Activated CD4-positive, alpha-beta T cell treated with anti-CD3 and anti-CD28 coated beads, Interleukin-2, amount 10 ng/mL, durations not matched to agents 24 days and 14 days (primary cell): ENCODE data around the gene PPP2R5D. TPM values are rescaled to one million over a fixed set of nuclear protein-coding genes. Genes with fewer than 3 reads are reported as not detected.
"Not testable (repeated sequence)": the region's sequence is repeated elsewhere in the genome, so short reads cannot be mapped to it uniquely, and the experiment has no call there.

ENCODE experiments used
- DNase-seq: peaks from one replicate; pipeline ENCODE4 v3.0.0; 2022
- H3K27ac Mint-ChIP-seq: one replicate; pipeline ENCODE4 v1.8.0; 2022; ENCODE audit warnings: mild to moderate bottlenecking, mixed read lengths
- H3K27me3 Mint-ChIP-seq: one replicate; pipeline ENCODE4 v1.8.0; 2022; ENCODE audit warnings: mixed read lengths
- H3K36me3 Mint-ChIP-seq: one replicate; pipeline ENCODE4 v1.8.0; 2022; ENCODE audit warnings: low read depth, mild to moderate bottlenecking, mixed read lengths
- H3K4me1 Mint-ChIP-seq: one replicate; pipeline ENCODE4 v1.8.0; 2021; ENCODE audit warnings: mixed read lengths
- H3K4me3 Mint-ChIP-seq: one replicate; pipeline ENCODE4 v1.8.0; 2022; ENCODE audit warnings: mild to moderate bottlenecking, moderate library complexity, mixed read lengths
- H3K9me3 Mint-ChIP-seq: one replicate; pipeline ENCODE4 v1.8.0; 2021; ENCODE audit warnings: mixed read lengths
- intact Hi-C: fragments of 100-400 bp; cut with micrococcal nuclease; formaldehyde crosslinking; loops from one replicate; pipeline ENCODE4 v1.15.1; 2023
- total RNA-seq: library from RNA; stranded (reverse); gene quantifications from 2 replicates; pipeline ENCODE4 v1.2.3, GENCODE V29; 2022

The PPP2R5D gene
- total RNA-seq, 1 donor from 2014 or later: 54.6 TPM

GRCh38 chr6:43036712-43037111, 52.3 kb downstream of the PPP2R5D start:
- Mint-ChIP-seq H3K4me1 (peaks cover 7% of the 10 kb centered on the region), H3K36me3 (peaks cover 50% of the 10 kb centered on the region), H3K9me3 (no peaks in the 10 kb centered on the region), H3K27ac (no peak overlapping the region), H3K27me3 (no peaks in the 10 kb centered on the region), H3K4me3 (no peak overlapping the region)
- DNase-seq: no peak
- intact Hi-C loops: no loop called here

GRCh38 chr6:43037197-43037596, 52.8 kb downstream of the PPP2R5D start:
- Mint-ChIP-seq H3K9me3 (no peaks in the 10 kb centered on the region), H3K27ac (no peak overlapping the region)

GRCh38 chr6:43037706-43038105, 53.3 kb downstream of the PPP2R5D start:
- no peaks in the 10 kb centered on the region for H3K27me3 Mint-ChIP-seq
- no peak overlapping the region for H3K27ac Mint-ChIP-seq
- peaks cover 7% of the 10 kb centered on the region for H3K4me1 Mint-ChIP-seq
- no peak overlapping the region for H3K4me3 Mint-ChIP-seq
- peaks cover 50% of the 10 kb centered on the region for H3K36me3 Mint-ChIP-seq
- no peak for DNase-seq
- H3K9me3 Mint-ChIP-seq: no peaks in the 10 kb centered on the region
- intact Hi-C loops: no loop called here

More at GRCh38 chr6:43037197-43037596, 52.8 kb downstream of the PPP2R5D start:
- intact Hi-C loops: no loop called here
- H3K27me3 Mint-ChIP-seq: no peaks in the 10 kb centered on the region
- H3K4me1 Mint-ChIP-seq: peaks cover 7% of the 10 kb centered on the region
- H3K4me3 Mint-ChIP-seq: no peak overlapping the region
- peaks cover 49% of the 10 kb centered on the region for H3K36me3 Mint-ChIP-seq
- DNase-seq: no peak

- intact Hi-C loops: no loop called here
- no peak overlapping the region for H3K27ac Mint-ChIP-seq
- peaks cover 51% of the 10 kb centered on the region for H3K36me3 Mint-ChIP-seq
- H3K27me3 Mint-ChIP-seq: no peaks in the 10 kb centered on the region
- H3K9me3 Mint-ChIP-seq: no peaks in the 10 kb centered on the region
- DNase-seq: no peak
- peaks cover 3% of the 10 kb centered on the region for H3K4me1 Mint-ChIP-seq
- H3K4me3 Mint-ChIP-seq: no peak overlapping the region
Observed at GRCh38 chr6:43038727-43039126, 54.4 kb downstream of the PPP2R5D start.

- no peaks in the 10 kb centered on the region for H3K9me3 Mint-ChIP-seq
- H3K27ac Mint-ChIP-seq: no peak overlapping the region
- no peaks in the 10 kb centered on the region for H3K27me3 Mint-ChIP-seq
- no peak overlapping the region for H3K4me3 Mint-ChIP-seq
- H3K4me1 Mint-ChIP-seq: no peaks in the 10 kb centered on the region
- DNase-seq: no peak
- peaks cover 50% of the 10 kb centered on the region for H3K36me3 Mint-ChIP-seq
- intact Hi-C loops: no loop called here
Observed at GRCh38 chr6:43040542-43041257, 56.3 kb downstream of the PPP2R5D start.

GRCh38 chr6:43041475-43041874, 57.1 kb downstream of the PPP2R5D start:
- H3K27me3 Mint-ChIP-seq, intact Hi-C loops, H3K4me1 Mint-ChIP-seq, H3K4me3 Mint-ChIP-seq, DNase-seq, H3K9me3 Mint-ChIP-seq, H3K27ac Mint-ChIP-seq: not testable (repeated sequence)
- H3K36me3 Mint-ChIP-seq: peaks cover 54% of the 10 kb centered on the region

- H3K36me3 Mint-ChIP-seq: peaks cover 43% of the 10 kb centered on the region
- DNase-seq: no peak
- no peak overlapping the region for H3K4me3 Mint-ChIP-seq
- H3K27me3 Mint-ChIP-seq: no peaks in the 10 kb centered on the region
- no peak overlapping the region for H3K27ac Mint-ChIP-seq
- no peaks in the 10 kb centered on the region for H3K9me3 Mint-ChIP-seq
- no peaks in the 10 kb centered on the region for H3K4me1 Mint-ChIP-seq
- intact Hi-C loops: no loop called here
Observed at GRCh38 chr6:43043310-43043709, 58.9 kb downstream of the PPP2R5D start.

GRCh38 chr6:43045371-43045930, 61.1 kb downstream of the PPP2R5D start:
- Mint-ChIP-seq H3K36me3 (peaks cover 40% of the 10 kb centered on the region), H3K27ac (no peak overlapping the region), H3K27me3 (no peaks in the 10 kb centered on the region), H3K9me3 (no peaks in the 10 kb centered on the region), H3K4me1 (no peaks in the 10 kb centered on the region), H3K4me3 (no peak overlapping the region)
- DNase-seq: no peak
- intact Hi-C loops: no loop called here

- H3K36me3 Mint-ChIP-seq: peaks cover 44% of the 10 kb centered on the region
Observed at GRCh38 chr6:43047998-43048397, 63.6 kb downstream of the PPP2R5D start.

GRCh38 chr6:43050981-43051380, 66.6 kb downstream of the PPP2R5D start:
- Mint-ChIP-seq H3K27me3 (no peaks in the 10 kb centered on the region), H3K27ac (no peak overlapping the region), H3K36me3 (peaks cover 44% of the 10 kb centered on the region), H3K4me3 (peak overlapping the region; percentile 22), H3K9me3 (no peaks in the 10 kb centered on the region), H3K4me1 (peaks cover 32% of the 10 kb centered on the region)
- DNase-seq: no peak
- intact Hi-C loops: loop anchor here (5.0 to 10.0 kb wide), 4 partner anchors 74 to 486 kb away; partner anchors contain the start of genes PEX6, POLR1C, UBR2 and YIPF3

More at GRCh38 chr6:43047998-43048397, 63.6 kb downstream of the PPP2R5D start:
- Mint-ChIP-seq H3K4me3 (no peak overlapping the region), H3K4me1 (peaks cover 20% of the 10 kb centered on the region), H3K27ac (no peak overlapping the region), H3K9me3 (no peaks in the 10 kb centered on the region), H3K27me3 (no peaks in the 10 kb centered on the region)
- no peak for DNase-seq
- intact Hi-C loops: no loop called here

- H3K4me3 Mint-ChIP-seq: peak overlapping the region; percentile 96
- peak overlapping the region; percentile 98 for H3K27ac Mint-ChIP-seq
- peaks cover 32% of the 10 kb centered on the region for H3K4me1 Mint-ChIP-seq
- DNase-seq: no peak
- peaks cover 40% of the 10 kb centered on the region for H3K36me3 Mint-ChIP-seq
- no peaks in the 10 kb centered on the region for H3K9me3 Mint-ChIP-seq
- intact Hi-C loops: loop anchor here (5.0 to 10.0 kb wide), 4 partner anchors 75 to 488 kb away; partner anchors contain the start of genes PEX6, POLR1C, UBR2 and YIPF3
- no peaks in the 10 kb centered on the region for H3K27me3 Mint-ChIP-seq
Observed at GRCh38 chr6:43052225-43052841, 68.0 kb downstream of the PPP2R5D start.

GRCh38 chr6:43052842-43053544, 68.6 kb downstream of the PPP2R5D start:
- Mint-ChIP-seq H3K4me1 (peaks cover 36% of the 10 kb centered on the region), H3K27me3 (no peaks in the 10 kb centered on the region), H3K9me3 (no peaks in the 10 kb centered on the region), H3K36me3 (peaks cover 46% of the 10 kb centered on the region), H3K27ac (peak overlapping the region; percentile 98), H3K4me3 (peak overlapping the region; percentile 96)
- DNase-seq: peak; percentile 75
- intact Hi-C loops: loop anchor here (1.0 to 10.0 kb wide), 6 partner anchors 32 to 488 kb away; partner anchors contain the start of genes CNPY3, PEX6, POLR1C and RRP36

- peak; percentile 98 for DNase-seq
- intact Hi-C loops: loop anchor here (1.0 to 10.0 kb wide), 6 partner anchors 32 to 489 kb away; partner anchors contain the start of genes CNPY3, PEX6, POLR1C and RRP36
- peak within 1 kb of the TSS; percentile 98 for H3K27ac Mint-ChIP-seq
- no peaks in the 10 kb centered on the region for H3K9me3 Mint-ChIP-seq
- peak within 1 kb of the TSS; percentile 96 for H3K4me3 Mint-ChIP-seq
- H3K4me1 Mint-ChIP-seq: peaks cover 43% of the 10 kb centered on the region
- H3K36me3 Mint-ChIP-seq: peaks cover 49% of the 10 kb centered on the region
- no peaks in the 10 kb centered on the region for H3K27me3 Mint-ChIP-seq
Observed at GRCh38 chr6:43053545-43054205, 69.3 kb downstream of the PPP2R5D start, which contains the start of gene CUL7. Gene CUL7 (minus strand): TSS chr6:43053851. CDS start chr6:43052788, 1,063 bp downstream.
